Stimulated activated CD4-positive, alpha-beta T cell treated with anti-CD3 and anti-CD28 coated beads, Interleukin-12 subunit alpha, Interleukin-12 subunit beta, amount 100 ng/mL, for 48 hours (primary cell): Measurements from ENCODE around the gene GNMT.
A peak's percentile ranks its signal among the peaks of the same experiment; 100 is the strongest.
"Not testable (repeated sequence)": the region's sequence is repeated elsewhere in the genome, so short reads cannot be mapped to it uniquely, and the experiment has no call there.

ENCODE experiments used
- DNase-seq, 3 donors: peaks; one replicate each; pipeline ENCODE4 v3.0.0-alpha.2; 2020; ENCODE audit warnings: low read depth in 2 of 3, low spot score in 1 of 3

Gene GNMT

DNA sequence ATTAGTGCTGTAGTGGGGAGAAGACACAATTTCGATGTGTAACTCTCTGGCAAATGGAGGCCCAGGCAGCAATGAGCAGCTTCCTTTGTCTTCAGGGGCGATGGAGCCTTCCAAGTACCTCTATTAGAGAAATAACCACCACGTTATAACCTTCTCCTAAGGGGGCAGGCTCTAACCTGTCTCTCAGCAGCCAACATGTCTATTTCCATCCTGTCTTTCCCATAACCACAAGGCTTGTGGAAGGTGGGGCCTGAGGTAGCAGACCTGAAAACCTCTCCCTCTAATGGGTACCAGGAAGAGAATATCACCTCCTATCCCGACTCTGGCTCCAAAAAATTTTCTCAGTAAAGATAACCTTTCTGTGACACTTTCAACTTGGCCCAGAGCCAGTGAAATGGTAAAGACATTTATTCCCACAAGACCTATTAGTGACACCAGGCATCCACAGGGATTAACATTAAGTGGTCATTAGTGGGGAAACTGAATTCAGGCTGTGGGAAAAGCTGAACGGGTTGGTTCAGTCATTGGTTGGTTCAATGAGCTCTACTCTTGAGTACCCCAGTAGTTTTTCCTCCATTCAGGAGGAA is 14.5 kb downstream of the GNMT start:
- DNase-seq = no peak

DNA sequence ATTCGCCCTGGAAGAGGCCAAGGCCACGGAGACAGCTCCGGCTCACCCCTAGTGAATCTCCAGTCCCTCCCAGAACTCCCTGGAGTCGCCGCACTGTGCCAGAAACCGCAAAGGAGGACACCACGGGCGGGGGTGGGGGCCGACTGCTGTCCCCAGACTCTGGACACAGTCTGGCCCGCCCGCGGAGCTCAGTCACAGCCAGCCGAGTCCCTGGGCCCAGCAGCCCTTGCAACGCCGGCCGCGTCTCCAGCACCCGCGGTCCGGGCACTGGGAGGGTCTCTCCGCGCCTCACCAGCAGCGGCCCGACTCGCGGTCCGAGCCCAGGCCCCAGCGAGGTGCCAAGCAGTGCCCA is 17.9 kb downstream of the GNMT start:
- no peak for DNase-seq

DNA sequence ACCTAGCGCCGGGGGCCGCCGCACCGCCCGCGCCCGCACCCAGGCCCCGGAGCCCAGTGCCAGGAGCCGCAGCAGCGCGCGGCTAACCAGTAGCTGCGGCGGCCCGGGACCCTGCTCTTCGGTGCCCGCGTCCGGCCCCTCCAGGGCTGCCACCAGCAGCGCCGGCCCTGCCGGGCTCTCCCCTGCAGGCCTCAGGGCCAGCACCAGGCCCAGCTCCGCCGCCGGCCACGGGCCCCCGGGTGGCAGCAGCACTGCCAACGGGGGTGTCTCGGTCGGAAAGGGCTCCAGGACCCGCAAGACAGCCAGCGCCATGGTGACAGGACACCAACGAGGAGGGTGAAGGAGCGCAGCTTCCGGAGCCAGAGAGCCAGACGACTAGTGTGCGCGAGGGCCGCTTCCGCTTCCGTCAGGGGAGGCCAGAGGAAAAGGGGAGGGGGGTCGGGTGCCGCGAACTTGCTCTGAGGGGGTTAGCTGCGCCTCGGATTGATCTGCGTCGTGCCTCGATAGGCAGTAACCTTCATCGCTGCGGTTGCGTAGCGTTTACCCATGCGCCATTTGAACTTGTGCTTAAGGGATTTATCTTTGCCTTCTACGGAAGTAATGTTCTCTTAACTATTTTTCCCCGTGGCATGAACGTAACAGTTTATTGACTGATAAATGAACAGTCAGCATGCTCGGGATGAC is 18.4 kb downstream of the GNMT start, which contains the start of gene PEX6:
Gene PEX6, minus strand, starts transcription at position 343 of the 684 bp plus-strand sequence. Its CDS starts 31 bp downstream, at position 312.
- peak; percentile 88 to 91 (median 90) for DNase-seq

DNA sequence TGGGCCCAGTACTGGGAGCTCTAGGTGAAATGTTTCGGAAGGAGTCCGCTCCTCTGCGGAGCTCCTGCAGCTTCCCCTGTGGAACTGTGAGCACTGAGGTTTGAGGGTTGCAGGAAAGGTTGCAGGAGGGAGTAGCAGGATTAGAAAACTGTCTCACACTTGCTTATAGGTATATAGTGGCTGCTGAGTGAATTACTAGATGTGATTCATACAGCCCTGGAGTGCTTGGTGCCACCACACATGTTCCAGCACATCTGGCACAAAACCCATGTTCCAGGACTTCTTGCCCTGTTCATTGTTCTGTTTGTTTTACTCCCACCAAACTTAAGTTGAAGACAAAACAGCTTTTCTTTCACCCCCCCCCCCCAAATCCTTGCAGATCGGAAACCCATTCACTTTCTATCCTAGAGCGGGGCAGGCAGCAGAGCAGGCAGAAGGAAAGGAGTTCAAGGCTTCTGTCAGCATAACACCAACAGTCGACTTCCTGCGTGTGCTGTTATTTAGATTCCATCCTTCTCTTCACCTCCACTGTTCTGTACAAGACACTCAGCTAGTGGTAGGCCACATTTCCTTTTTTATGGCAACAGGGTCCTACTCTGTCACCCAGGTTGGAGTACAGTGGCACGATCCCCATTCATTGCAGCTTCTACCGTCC is 19.1 kb downstream of the GNMT start:
- DNase-seq = no peak

DNA sequence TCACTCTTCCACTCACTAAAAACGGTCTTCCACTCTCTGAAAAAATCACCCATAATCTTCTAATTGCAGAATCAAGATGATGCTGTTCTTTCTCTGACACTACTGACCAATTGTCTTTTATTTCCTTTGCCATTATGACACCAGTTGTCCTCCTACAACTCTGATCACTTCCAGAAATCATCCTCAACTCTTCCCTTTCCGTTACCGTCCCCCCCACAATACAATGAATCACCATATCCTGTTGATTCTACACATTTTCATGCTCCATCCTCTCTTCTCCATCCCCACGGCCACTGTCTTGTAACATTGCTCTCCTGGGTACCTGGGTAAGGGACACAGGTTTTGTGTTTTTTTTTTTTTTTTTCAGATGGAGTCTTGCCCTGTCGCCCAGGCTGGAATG is 21.3 kb downstream of the GNMT start:
- DNase-seq = no peak

DNA sequence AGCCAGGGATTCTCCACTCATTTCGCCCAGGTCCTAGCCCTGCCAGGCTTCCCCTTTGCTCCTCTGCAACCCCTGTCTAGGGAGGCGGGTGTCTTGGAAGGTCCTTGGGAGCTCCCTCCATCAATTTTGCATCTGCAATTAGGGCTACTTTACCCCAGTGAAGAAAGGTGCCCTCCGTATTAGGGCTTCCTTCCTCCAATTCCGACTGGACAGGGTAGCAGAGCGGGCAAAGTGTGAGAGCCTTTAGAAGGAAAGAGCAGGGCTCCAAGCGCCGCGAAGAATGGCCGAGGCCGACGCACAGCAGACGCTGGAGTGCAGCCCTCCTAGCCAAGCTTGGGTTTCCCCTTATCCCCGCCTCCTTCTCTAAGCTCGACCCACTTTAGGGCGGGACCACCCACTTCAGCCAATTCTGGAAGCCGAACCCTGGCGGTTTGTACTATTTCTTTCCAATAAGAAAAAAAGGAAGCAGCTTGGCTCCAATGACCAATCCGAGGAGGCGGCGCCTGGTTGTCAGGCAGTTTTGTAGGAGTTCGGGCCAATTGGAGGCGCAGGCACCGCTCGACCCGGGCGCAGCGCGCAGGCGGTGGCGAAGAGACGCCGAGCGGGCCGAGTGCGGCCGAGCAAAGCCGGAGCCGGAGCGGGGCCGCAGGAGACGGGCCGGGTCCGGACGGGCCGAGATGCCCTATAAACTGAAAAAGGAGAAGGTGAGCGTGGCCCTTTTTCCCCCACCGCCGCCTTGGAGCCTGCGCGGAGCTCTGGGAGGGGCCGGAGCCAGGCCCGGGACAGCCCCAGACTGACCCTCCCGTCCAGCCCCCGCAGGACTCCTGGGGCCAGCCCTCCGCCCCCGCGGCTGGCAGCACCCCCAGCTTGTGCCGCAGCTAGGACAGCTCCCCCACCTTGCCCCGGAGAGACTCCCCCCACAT is 23.7 kb downstream of the GNMT start, which contains the start of gene PPP2R5D:
Gene PPP2R5D, plus strand, starts transcription at position 570 of the 923 bp plus-strand sequence. Its CDS starts 108 bp downstream, at position 678.
- DNase-seq = peak; percentile 96 to 97 (median 97)

DNA sequence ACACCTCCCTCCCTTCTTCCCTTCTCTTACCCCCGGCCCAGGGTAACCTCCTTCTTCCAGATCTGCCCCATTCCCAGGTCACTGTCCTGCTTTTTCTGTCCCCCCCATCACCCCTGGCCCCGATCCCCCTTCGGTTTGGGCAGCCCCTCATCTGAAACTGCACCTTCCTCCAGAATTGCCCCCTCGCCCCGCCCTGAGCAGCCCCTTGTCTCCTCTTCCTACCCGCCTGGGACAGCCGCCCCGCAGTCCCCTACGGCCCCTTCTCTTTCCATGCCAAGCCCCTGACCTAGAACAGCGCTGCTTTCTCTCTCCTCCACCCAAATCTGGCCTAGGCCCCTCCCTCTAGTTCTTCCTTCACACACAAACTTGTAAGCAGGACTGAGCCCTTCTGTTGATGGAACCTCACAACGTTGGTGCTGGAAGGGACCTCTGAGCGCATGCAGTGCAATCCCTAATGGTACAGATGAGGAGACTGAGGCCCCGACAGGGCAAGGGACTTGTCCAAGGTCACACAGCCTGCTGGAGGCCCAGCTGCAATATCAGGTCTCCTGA is 24.4 kb downstream of the GNMT start:
- no peak for DNase-seq

DNA sequence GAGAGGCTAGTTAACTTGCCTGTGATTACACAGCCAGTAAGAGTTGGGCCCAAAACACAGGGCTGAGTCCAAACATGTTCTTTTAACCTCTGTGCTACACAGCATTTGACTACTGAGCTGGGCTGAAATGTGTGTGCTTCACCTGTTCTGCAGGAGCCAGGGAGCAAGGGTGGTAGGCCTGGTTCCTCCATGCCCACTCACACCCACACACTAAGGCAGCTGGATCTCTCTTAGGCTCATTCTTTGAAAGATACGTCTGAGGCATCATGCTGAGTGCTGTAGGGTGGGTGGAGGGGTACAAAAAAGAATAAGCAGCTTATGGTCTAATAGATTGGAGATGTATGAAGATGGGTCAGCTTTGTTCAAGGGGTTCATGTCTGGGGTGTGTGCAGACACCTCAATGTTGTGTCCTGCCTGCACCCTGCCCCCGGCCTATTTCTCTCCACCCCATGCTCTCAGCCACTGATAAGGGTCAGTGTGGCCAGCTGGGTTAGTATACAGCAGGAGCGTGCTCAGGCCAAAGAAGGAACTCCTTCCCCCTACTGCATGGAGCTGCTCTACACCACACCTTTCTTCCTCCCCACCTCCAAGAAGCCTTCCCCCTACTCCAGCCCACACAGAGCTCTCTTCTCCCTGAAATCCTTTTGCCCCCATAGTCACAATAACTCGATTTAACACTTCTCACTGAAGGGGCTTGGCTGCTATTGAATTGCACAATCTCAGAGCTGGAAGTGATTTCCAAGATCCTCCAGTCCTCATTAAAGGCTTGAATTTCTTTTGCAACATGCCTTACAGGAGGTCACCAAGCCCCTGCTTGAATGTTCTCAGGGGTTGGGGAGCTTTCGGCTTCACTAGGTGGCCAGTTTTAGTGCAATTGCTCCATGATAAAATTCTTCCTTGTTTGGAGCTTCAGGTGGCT is 27.2 kb downstream of the GNMT start:
- DNase-seq = no peak

DNA sequence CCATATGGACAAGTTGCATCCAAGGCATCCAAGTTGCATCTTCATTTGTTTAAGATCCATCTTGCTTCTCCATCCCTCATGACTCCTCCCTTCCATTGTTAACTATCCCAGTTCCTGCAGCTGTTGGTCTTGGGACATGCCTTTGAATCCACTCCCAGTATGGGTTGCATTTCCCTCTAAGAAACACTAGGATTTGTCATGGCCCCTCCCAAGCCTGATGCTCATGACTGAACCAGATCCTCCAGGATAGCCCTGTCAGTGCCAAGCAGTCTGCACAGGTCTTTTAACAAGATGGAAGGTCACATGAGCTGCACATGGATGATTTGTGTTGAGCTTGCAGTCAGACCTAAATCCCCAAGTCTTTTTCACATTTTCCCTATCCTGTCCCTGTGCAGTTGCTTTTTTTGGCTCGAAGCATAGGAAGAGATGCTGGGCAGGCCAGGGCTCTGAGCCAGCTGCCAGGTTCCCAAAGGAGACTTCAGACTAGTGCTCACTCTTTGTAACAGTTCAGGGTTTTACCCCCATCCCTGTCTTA is 28.0 kb downstream of the GNMT start:
- DNase-seq = no peak

DNA sequence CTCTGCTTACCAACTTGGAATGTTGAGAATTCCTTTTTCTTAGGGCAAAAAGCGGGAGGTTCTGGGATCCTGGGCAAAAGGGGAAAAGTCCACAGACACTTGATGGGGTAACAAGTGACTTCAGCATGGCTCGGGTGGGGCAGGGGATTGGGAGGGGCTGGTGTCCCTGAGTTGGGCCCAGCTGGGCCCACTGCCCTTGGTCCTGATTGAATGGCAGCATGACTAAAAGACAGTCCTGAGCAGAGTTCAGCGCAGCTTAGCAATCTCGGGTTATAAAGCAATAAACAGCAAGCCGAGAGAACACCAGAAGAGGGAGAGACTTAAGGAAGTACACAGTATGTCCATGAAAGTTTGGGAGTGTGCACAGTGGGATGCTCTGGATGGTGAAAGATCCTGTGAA is 29.4 kb downstream of the GNMT start:
- DNase-seq = no peak

DNA sequence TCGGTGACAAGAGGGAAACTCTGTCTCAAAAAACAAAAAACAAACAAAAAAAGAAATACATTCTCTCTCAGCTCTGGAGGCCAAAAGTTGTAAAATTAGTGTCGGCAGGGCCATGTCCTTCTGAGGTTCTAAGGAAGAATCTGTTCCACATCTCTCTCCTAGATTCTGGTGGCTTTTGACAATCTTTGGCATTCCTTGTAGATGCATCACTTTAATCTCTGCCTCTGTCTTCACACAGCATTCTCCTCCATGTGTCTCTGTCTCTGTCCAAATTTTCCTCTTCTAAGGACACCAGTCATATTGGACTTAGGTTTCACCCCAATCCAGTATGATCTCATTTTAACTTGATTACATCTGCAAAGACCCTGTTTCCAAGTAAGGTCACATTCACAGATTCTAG is 32.9 kb downstream of the GNMT start:
- DNase-seq = no peak

DNA sequence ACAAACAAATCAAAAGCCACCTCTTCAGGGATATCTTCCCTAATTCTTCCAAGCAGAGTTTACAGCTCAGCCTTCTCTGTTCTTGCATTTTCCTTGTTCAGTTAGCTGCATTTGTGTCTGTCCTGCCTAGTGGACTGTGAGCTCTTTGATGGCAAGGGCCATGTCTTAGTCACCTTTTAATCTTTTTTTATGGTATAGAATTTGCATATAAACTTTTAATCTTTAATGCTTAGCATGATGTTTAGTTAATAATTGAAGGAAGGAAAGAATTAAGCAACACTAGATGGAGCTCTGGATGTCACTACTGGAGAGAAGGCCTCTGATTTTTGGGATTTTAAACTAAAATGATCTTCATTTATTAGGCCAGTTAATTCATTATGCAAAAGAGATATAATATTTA is 36.0 kb downstream of the GNMT start:
- no peak for DNase-seq

DNA sequence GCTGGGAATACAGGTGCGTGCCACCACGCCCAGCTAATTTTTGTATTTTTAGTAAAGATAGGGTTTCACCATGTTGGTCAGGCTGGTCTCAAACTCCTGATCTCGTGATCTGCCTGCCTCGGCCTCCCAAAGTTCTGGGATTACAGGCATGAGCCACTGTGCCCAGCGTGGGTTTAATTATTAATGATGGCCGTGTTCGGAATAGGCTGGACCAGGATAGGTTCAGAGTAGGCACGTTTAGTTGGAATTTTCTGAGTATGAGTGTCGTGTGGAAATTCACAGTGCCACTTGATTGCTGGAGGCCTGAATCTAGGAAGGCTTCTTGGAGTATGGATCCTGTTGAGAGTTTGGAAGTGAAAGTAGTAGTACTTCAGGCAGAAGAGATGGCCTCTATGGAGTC is 37.7 kb downstream of the GNMT start:
- DNase-seq = not testable (repeated sequence)

DNA sequence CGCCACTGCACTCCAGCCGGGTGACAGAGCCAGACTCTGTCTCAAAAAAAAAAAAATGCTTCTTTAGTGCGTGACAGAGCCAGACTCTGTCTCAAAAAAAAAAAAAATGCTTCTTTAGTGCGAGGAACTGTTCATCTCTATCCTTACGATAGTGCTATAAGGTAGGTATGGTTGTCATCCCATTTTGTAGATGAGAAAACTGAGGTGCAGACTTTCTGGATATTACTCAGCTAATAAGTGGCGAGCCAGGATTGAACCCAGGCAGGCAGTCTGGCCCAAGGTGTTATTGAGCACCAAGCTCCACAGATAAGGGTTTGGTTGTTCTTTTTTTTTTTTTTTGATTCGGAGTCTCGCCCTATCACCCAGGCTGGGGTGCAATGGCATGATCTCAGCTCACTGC is 41.3 kb downstream of the GNMT start:
- no peak for DNase-seq

DNA sequence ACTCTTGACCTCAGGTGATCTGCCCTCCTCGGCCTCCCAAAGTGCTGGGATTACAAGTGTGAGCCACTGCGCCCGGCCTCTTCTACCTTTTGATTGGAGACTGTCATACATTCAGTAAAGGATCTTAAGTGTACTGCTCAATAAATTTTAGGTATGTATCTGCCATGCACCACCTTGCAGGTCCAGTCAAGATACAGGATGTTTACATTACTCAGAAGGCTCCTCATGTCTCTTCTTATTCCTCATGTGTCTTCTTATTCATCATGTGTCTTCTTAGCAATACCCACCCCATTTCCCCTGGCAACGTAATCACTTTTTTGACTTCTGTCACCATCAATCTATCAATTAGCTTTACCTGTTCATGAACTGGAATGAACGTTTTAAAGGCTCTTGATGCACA is 45.3 kb downstream of the GNMT start:
- no peak for DNase-seq

DNA sequence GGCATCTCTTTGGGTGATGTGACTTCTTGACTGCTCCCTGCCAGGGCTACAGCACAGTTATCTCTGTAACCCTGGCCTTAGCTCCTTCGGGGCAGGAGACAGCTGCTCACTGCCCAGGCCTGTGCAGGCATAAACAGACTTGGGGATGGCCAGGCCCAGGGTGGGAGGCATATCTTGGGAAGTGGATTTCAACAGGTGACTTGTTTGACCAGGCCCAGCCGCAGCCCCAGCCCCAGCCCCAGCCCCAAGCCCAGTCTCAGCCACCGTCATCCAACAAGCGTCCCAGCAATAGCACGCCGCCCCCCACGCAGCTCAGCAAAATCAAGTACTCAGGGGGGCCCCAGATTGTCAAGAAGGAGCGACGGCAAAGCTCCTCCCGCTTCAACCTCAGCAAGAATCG is 45.7 kb downstream of the GNMT start:
- DNase-seq = no peak

DNA sequence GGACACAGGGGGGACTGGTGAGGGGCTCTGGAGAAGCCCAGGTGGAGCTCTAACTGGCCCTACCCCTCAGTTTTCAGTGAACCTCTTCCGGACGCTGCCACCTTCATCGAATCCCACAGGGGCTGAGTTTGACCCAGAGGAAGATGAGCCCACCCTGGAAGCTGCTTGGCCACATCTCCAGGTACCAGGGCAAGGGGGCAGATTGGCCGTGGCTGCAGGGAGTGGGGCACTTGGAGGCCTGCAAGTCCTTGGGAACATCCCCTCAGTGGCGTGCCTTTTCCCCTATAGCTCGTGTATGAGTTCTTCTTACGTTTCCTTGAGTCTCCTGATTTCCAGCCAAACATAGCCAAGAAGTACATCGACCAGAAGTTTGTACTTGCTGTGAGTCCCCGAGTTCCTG is 46.6 kb downstream of the GNMT start:
- no peak for DNase-seq

DNA sequence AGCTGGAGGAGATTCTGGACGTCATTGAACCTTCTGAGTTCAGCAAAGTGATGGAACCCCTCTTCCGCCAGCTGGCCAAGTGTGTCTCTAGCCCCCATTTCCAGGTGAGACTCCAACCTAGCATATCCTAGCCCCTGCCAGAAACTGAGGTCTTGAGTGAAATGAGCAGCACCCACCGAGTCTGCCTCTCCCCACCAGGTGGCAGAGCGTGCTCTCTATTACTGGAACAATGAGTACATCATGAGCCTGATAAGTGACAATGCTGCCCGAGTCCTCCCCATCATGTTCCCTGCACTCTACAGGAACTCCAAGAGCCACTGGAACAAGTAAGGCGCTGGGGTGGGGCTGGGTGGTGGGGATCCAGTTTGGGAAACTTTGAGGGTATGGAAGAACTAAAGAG is 48.6 kb downstream of the GNMT start:
- no peak for DNase-seq

DNA sequence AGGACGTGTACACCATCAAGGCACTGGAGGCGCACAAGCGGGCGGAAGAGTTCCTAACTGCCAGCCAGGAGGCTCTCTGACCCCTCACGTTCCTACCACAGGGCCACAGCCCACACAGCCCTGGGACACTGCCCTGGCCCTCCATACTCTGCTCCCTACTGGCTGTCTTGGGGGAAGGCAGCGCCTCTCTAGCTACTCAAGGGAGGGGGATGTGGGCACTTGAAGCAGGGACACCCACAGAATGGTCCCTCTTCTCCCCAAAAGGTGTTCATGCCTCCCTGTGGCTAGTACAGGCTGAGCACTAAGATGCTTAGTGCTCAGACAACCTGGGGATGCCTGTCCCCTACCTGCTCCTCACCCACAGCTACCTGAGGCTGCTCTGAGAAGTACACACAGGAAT is 50.7 kb downstream of the GNMT start:
- no peak for DNase-seq

DNA sequence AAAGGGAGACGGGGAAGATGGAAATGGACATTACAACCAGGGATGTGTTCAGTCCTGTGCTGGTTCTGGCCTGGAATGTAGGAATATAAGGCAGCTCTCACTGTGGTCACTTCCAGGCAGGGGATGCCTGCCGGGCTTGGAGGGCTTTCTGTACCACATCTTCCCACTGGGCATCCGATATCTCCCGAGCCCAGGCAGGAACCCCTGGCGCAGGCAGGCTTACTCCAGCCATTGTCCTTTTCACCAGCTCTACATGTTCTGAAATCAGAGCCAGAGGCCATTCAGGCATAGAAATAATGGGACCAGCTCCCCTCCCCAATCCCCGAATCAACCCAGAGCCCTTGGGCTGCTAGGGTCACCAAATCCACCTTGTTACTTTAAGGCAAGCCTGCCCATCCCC is 51.8 kb downstream of the GNMT start:
- DNase-seq = no peak
